Middle frontal gyrus (tissue), 1 donor: ENCODE data around the gene CCDC198.

Source experiments
- DNase-seq: peaks from one replicate; pipeline ENCODE4 v3.0.0-alpha.2; 2015; ENCODE audit warnings: low spot score; ENCODE audit errors: extremely low spot score

Gene CCDC198

DNA sequence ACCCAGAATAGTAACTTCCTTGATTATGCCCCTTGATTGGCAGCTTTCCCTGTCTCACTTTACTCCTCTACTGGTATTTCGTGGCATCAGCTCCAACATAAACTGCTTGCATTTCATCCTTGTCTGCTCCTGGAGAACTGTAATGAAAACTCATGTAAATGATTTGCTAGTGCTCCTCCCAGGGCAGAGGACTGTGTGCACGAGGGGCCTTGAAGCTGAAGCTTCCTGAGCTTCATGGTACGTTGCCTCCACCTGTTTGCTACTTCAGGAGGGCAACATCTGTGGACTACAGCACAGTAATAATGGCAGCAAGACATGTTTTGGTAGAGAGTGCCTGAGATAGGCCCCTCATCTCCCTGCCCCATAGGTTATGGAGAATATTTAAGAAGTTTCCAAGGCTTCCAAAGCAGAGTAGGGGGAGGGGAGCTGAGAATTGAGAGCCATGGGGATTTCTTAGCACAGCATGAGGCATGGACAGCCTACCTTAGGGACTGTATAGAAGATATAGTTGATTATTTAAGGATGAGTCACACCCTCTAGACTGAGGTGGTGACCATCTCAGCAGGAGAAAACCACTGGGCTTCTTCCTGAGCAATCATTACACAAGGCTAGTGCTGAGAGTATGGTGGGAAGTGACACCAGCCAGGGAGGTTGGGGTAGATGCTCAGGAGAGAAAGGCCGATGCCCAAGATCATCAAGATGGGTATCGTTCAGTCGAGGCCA, 29.5 kb downstream of the CCDC198 start:
- DNase-seq, result no peak

DNA sequence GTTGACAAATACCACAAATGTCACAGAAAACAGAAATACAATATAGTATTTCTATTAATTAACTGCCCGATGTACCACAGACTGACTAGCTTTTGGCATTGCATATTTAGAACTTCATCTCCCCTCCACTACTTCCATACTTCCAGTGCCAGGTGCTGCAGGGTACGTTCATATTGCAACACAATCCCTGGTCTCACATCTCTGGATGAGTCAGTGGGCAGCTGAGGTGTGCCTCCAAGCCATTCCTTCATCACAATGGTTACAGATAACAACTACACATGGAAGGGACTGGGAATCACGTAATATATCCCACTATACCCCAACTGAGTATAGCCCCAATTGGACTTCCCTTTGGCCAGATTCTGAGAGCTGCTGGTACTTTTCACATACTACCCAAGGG, 31.1 kb downstream of the CCDC198 start:
- no peak for DNase-seq

DNA sequence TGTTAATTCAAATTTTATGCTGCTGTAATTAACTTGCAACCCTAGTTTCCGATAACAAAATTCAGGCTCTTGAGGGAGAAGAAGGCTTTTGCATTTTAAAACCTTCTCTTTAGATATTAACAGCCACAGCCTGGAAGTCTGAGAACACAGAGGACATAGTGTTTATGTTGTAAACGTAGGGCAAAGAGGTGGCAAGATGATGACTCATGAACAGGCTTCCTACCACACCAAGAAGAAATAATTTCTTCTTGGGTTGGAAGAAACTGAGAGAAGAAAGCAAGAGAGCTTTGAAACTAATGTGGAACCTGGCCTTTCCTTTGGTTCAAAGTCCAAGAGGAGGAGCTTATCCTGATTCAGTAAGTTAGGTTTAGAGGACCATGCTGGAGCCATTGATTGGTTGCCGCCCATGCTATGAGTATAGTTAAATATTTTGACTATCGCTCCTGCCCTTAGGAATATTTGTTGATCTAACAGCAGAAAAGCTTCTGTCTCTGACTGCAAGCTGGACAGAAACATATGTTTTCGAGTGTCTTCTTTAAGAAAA, 31.8 kb downstream of the CCDC198 start:
- no peak for DNase-seq

DNA sequence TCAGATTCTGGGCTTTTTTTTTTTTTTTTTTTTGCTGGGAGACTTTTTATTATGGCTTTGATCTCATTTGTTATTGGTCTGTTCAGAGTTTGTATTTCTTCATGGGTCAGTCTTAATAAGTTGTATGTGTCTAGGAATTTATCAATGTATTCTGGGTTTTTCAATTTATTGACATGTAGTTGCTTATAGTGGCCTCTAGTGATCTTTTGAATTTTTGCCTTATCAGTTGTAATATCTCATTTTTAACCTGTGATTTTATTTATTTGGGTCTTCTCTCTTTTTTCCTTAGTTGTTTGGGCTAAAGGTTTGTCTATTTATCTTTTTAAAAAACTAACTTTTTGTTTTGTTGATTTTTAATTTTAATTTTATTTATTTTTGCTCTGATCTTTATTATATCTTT, 57.7 kb downstream of the CCDC198 start:
- no peak for DNase-seq

DNA sequence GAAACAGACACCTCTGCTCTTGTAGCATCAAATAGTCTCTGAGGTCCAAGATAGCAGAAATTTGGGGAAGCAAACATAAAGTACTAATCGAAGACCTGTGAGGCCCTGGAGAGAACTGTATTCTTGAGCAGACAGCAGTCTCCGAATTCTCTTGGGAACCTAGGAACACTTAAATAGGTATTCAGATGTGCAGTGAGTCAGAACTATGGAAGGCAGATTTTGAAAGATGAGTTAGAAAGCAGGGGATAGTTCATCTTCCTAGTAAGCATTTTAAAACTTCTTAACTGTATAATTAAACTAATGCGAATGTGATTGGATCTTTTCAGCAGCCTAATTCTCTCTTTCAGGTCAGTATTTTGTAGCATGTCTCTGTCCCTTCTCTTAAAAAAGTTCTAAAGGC, 72.7 kb downstream of the CCDC198 start:
- DNase-seq, result no peak

DNA sequence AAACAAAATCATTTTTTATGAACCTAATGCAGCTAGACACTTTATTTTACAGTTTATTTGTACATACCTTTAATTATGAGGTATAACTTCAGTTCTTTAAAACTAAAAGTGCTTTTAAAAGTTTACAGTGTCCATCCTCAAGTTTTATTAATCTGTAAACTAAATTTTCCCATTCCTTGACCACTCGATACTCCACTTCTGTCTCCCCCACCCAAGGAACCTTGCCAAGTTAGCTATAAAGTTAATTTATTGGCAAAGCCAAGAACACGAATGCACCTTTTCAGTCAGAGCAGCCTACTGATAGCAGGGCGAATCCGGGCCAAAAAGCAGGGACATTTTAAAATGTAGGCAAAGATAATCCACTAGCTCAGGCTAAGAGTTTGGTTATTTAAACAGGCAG, 73.6 kb downstream of the CCDC198 start:
- no peak for DNase-seq
